Ovary (tissue), 3 donors: ENCODE results near the gene FAM13A.

Experiments
- CTCF ChIP-seq, 3 donors: fragments of 450-650 bp in 2 of 3; fragments of 200-600 bp in 1 of 3; IDR thresholded peaks; one replicate each; pipeline versions ENCODE4 v1.5.1 to v1.8.0; 2016 to 2022; ENCODE audit warnings: antibody characterized with exemption in 3 of 3, mild to moderate bottlenecking in 1 of 3
- EP300 ChIP-seq: sonication (generic); formaldehyde crosslinking; IDR thresholded peaks from one replicate; pipeline ENCODE4 v1.6.1; 2017; ENCODE audit warnings: antibody characterized with exemption
- donor health status: DM: no; HTN: no; CAD: no.

- TF ChIP-seq EP300, result no peak
- TF ChIP-seq CTCF (IDR thresholded peaks at IDR 0.05), result no peak
These were observed 163.0 kb downstream of the FAM13A start for GRCh38 chr4:88893961-88894360.
